Measurements from ENCODE around the gene BCAS4. TPM values are rescaled to one million over a fixed set of nuclear protein-coding genes. Genes with fewer than 3 reads are reported as not detected.
"Not testable (repeated sequence)": the region's sequence is repeated elsewhere in the genome, so short reads cannot be mapped to it uniquely, and the experiment has no call there.

Gene BCAS4
- total RNA-seq, 1 experiment from 2014 or later: 25.8 TPM

- no peak for TF ChIP-seq OVOL2 (CRISPR knock-in tag; IDR thresholded peaks at IDR 0.05; ENCODE audit: borderline replicate concordance)
- TF ChIP-seq GRHL2 (CRISPR knock-in tag; IDR thresholded peaks at IDR 0.05; ENCODE audit: insufficient replicate concordance, severe bottlenecking): no peak
- no peak for TF ChIP-seq PRDM15 (CRISPR knock-in tag; IDR thresholded peaks at IDR 0.05)
- TF ChIP-seq SP1 (CRISPR knock-in tag; conservative IDR thresholded peaks at IDR 0.05): no peak
- no peak for TF ChIP-seq MAX (CRISPR knock-in tag; IDR thresholded peaks at IDR 0.05)
- TF ChIP-seq ATF1 (CRISPR knock-in tag; IDR thresholded peaks at IDR 0.05): no peak
Measured at GRCh38 chr20:50776122-50776817, 18.6 kb upstream of the BCAS4 start (continued).

DNA sequence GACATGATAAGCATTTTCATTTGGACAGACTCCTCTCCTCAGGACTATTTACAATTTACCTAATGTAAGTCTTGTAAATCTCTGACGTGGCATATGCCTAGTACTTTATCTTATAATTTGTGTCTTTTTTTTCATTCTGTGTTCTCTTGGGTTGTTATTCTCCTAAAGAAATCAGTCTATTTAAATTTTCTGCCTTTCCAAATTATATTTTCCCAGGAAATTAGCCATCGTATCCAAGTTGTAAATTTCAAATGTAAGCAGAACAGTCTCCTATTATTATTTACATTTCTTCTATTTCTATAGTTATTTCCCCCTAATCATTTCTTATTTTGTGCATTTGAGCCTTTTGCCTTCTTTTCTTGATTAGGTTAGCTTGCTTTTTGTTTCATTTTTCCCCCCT lies 17.5 kb upstream of the BCAS4 start:
- no peak overlapping the region for H3K27ac Mint-ChIP-seq
- no peak for ATAC-seq
- TF ChIP-seq KAT7 (CRISPR knock-in tag; IDR thresholded peaks at IDR 0.05; ENCODE audit: borderline replicate concordance) (no peak), ATF1 (CRISPR knock-in tag; IDR thresholded peaks at IDR 0.05) (no peak), ARID4B (CRISPR knock-in tag; IDR thresholded peaks at IDR 0.05; ENCODE audit: borderline replicate concordance) (no peak)
- DNase-seq (ENCODE audit: low spot score): no peak
- H3K27me3 Mint-ChIP-seq (ENCODE audit: low read depth): no peaks in the 10 kb centered on the region
- no peaks in the 10 kb centered on the region for H3K9me3 Mint-ChIP-seq
- no peak overlapping the region for H3K4me3 Mint-ChIP-seq
- no peaks in the 10 kb centered on the region for H3K36me3 Mint-ChIP-seq
- POLR2A ChIA-PET: interaction anchor here (0.6 kb wide), 1 partner anchor 15 kb away, joined by 3 read pairs; no protein-coding TSS in a partner anchor
- CTCF ChIA-PET: interaction anchor here (1.2 to 2.0 kb wide), 5 partner anchors 13 to 151 kb away, joined by 3 to 10 read pairs (median 5); partner anchors contain the start of gene BCAS4
- peaks cover 9% of the 10 kb centered on the region for H3K4me1 Mint-ChIP-seq

- DNase-seq (ENCODE audit: low spot score); ATAC-seq; H3K4me1 Mint-ChIP-seq; H3K27ac Mint-ChIP-seq; H3K36me3 Mint-ChIP-seq; H3K9me3 Mint-ChIP-seq; H3K4me3 Mint-ChIP-seq; H3K27me3 Mint-ChIP-seq (ENCODE audit: low read depth): not testable (repeated sequence)
- CTCF ChIA-PET: interaction anchor here (0.8 to 3.0 kb wide), 3 partner anchors 16 to 153 kb away, joined by 3 to 11 read pairs (median 6); partner anchors contain the start of gene BCAS4
- POLR2A ChIA-PET: interaction anchor here (0.7 kb wide), 1 partner anchor 362 kb away, joined by 4 read pairs; no protein-coding TSS in a partner anchor
Measured at GRCh38 chr20:50778994-50779393, 15.9 kb upstream of the BCAS4 start.

DNA sequence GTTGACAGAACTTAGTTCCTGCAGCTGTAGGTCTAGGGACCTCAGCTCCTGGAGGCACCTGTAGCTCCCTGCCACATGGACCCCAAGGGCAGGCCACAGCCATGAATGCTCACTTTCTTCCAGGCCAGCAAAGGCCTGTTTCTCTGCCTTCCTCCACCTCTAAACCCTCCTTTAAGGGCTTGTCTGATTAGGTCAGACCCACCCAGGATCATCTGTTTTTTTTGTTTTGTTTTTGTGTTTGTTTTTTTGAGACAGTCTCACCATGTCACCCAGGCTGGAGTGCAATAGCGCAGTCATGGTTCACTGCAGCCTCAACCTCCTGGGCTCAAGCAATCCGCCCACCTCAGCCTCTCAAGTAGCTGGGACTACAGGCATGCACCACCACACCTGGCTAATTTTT lies 11.5 kb upstream of the BCAS4 start:
- POLR2A ChIA-PET: no interaction called here
- TF ChIP-seq PRRX2 (CRISPR knock-in tag; IDR thresholded peaks at IDR 0.05) (no peak), OVOL2 (CRISPR knock-in tag; IDR thresholded peaks at IDR 0.05; ENCODE audit: borderline replicate concordance) (no peak), STAT6 (CRISPR knock-in tag; conservative IDR thresholded peaks at IDR 0.05; ENCODE audit: low read depth) (no peak), TEAD4 (CRISPR knock-in tag; IDR thresholded peaks at IDR 0.05) (no peak), ZBTB21 (CRISPR knock-in tag; IDR thresholded peaks at IDR 0.05; ENCODE audit: borderline replicate concordance) (no peak), FOXP4 (CRISPR knock-in tag; IDR thresholded peaks at IDR 0.05) (no peak), ZNF121 (CRISPR knock-in tag; IDR thresholded peaks at IDR 0.05) (no peak), NR1H2 (CRISPR knock-in tag; IDR thresholded peaks at IDR 0.05) (no peak)

More for the DNA sequence above, 11.5 kb upstream of the BCAS4 start:
- no peak for DNase-seq (ENCODE audit: low spot score)
- Mint-ChIP-seq H3K4me3 (no peak overlapping the region), H3K27ac (no peak overlapping the region), H3K4me1 (peaks cover 9% of the 10 kb centered on the region; the same call in 1 of the 2 replicates), H3K27me3 (ENCODE audit: low read depth) (no peaks in the 10 kb centered on the region), H3K36me3 (no peaks in the 10 kb centered on the region), H3K9me3 (peaks cover 11% of the 10 kb centered on the region)
- ATAC-seq: no peak
- CTCF ChIA-PET: interaction anchor here (0.5 to 5.7 kb wide), 4 partner anchors 11 to 205 kb away, joined by 4 to 39 read pairs (median 4); partner anchors contain the start of gene BCAS4
